ENCODE measurements around the gene TBC1D14. TPM values are rescaled to one million over a fixed set of nuclear protein-coding genes. Genes with fewer than 3 reads are reported as not detected.

Gene TBC1D14
- total RNA-seq, 2 experiments from 2014 or later = 38.4 to 44.1 TPM

GRCh38 chr4:7060346-7061150, 150.9 kb downstream of the TBC1D14 start:
- Histone ChIP-seq H3K36me3 (ENCODE audit: insufficient read depth, low read length) (peaks cover 95% of the 10 kb centered on the region), H3K4me1 (ENCODE audit: insufficient read depth, low read length, poor library complexity, severe bottlenecking) (peaks cover 7% of the 10 kb centered on the region), H3K4me3 (ENCODE audit: low read depth, low read length, poor library complexity, severe bottlenecking) (no peak overlapping the region), H3K9me3 (ENCODE audit: low read length) (no peaks in the 10 kb centered on the region), H2AFZ (ENCODE audit: low read length) (no peak overlapping the region), H4K20me1 (ENCODE audit: insufficient read depth, low read length) (peaks cover 5% of the 10 kb centered on the region; the same call in 1 of the 2 replicates), H3K27ac (ENCODE audit: low read depth, low read length, poor library complexity, severe bottlenecking) (no peak overlapping the region), H3K9me2 (ENCODE audit: insufficient read depth, low read length) (no peaks in the 10 kb centered on the region), H3K79me2 (ENCODE audit: insufficient read depth, low read depth, low read length) (peaks cover 17% of the 10 kb centered on the region), H3K4me2 (ENCODE audit: low read length) (no peak overlapping the region)
- TF ChIP-seq CTCF (conservative IDR thresholded peaks at IDR 0.05; ENCODE audit: low read length) = no peak
- TF ChIP-seq EZH2phosphoT487 (IDR thresholded peaks at IDR 0.05; ENCODE audit: borderline replicate concordance, low read depth, low read length) = no peak
- intact Hi-C loops (cut with micrococcal nuclease; ENCODE audit: unreplicated experiment) = no loop called here
- DNase-seq (ENCODE audit: low spot score) = no peak
- ChIA-PET POLR2A (interaction anchor here (1.4 kb wide), 1 partner anchor 17 kb away, joined by 4 read pairs; the partner anchor contains the start of gene TADA2B), CTCF (ENCODE audit: unreplicated experiment) (no interaction called here)
- BruUV-seq (replicated peaks) = TSS peak; percentile 29

GRCh38 chr4:7061815-7062214, 152.2 kb downstream of the TBC1D14 start:
- Histone ChIP-seq H3K4me2 (ENCODE audit: low read length) (no peak overlapping the region), H4K20me1 (ENCODE audit: insufficient read depth, low read length) (peaks cover 15% of the 10 kb centered on the region), H3K4me1 (ENCODE audit: insufficient read depth, low read length, poor library complexity, severe bottlenecking) (peaks cover 20% of the 10 kb centered on the region), H3K36me3 (ENCODE audit: insufficient read depth, low read length) (peaks cover 90% of the 10 kb centered on the region), H3K79me2 (ENCODE audit: insufficient read depth, low read depth, low read length) (peaks cover 30% of the 10 kb centered on the region), H3K27ac (ENCODE audit: low read depth, low read length, poor library complexity, severe bottlenecking) (no peak overlapping the region), H2AFZ (ENCODE audit: low read length) (no peak overlapping the region), H3K9me3 (ENCODE audit: low read length) (no peaks in the 10 kb centered on the region), H3K9me2 (ENCODE audit: insufficient read depth, low read length) (no peaks in the 10 kb centered on the region), H3K4me3 (ENCODE audit: low read depth, low read length, poor library complexity, severe bottlenecking) (no peak overlapping the region)
- intact Hi-C loops (cut with micrococcal nuclease; ENCODE audit: unreplicated experiment) = no loop called here
- POLR2A ChIA-PET = no interaction called here
- no TSS peak for BruUV-seq (replicated peaks)
- DNase-seq (ENCODE audit: low spot score) = no peak
- CTCF ChIA-PET (ENCODE audit: unreplicated experiment) = no interaction called here
- TF ChIP-seq EZH2phosphoT487 (IDR thresholded peaks at IDR 0.05; ENCODE audit: borderline replicate concordance, low read depth, low read length) (no peak), CTCF (conservative IDR thresholded peaks at IDR 0.05; ENCODE audit: low read length) (no peak)

- Histone ChIP-seq H3K4me1 (ENCODE audit: insufficient read depth, low read length, poor library complexity, severe bottlenecking) (peaks cover 21% of the 10 kb centered on the region), H4K20me1 (ENCODE audit: insufficient read depth, low read length) (peaks cover 17% of the 10 kb centered on the region), H3K4me2 (ENCODE audit: low read length) (no peak overlapping the region), H3K4me3 (ENCODE audit: low read depth, low read length, poor library complexity, severe bottlenecking) (no peak overlapping the region), H3K36me3 (ENCODE audit: insufficient read depth, low read length) (peaks cover 81% of the 10 kb centered on the region), H3K79me2 (ENCODE audit: insufficient read depth, low read depth, low read length) (peaks cover 39% of the 10 kb centered on the region), H2AFZ (ENCODE audit: low read length) (no peak overlapping the region), H3K9me2 (ENCODE audit: insufficient read depth, low read length) (no peaks in the 10 kb centered on the region), H3K27ac (ENCODE audit: low read depth, low read length, poor library complexity, severe bottlenecking) (no peak overlapping the region), H3K9me3 (ENCODE audit: low read length) (no peaks in the 10 kb centered on the region)
- BruUV-seq (replicated peaks) = no TSS peak
- no peak for DNase-seq (ENCODE audit: low spot score)
- ChIA-PET CTCF (ENCODE audit: unreplicated experiment) (interaction anchor here (0.6 kb wide), 1 partner anchor 71 kb away, joined by 3 read pairs; no protein-coding TSS in a partner anchor), POLR2A (interaction anchor here (0.6 to 1.9 kb wide), 2 partner anchors 17 to 557 kb away, joined by 3 to 7 read pairs; no protein-coding TSS in a partner anchor)
- TF ChIP-seq CTCF (conservative IDR thresholded peaks at IDR 0.05; ENCODE audit: low read length) = no peak
- TF ChIP-seq EZH2phosphoT487 (IDR thresholded peaks at IDR 0.05; ENCODE audit: borderline replicate concordance, low read depth, low read length) = no peak
- intact Hi-C loops (cut with micrococcal nuclease; ENCODE audit: unreplicated experiment) = no loop called here
Measured at GRCh38 chr4:7062816-7063215, 153.2 kb downstream of the TBC1D14 start.
